AG04450 (cell line): ENCODE measurements around the gene TRPC3. TPM values are rescaled to one million over a fixed set of nuclear protein-coding genes. Genes with fewer than 3 reads are reported as not detected.

Experiments
- CTCF ChIA-PET: fragments of 300-600, 350-600 bp; formaldehyde crosslinking; extraction: SDS; loops from one replicate; lab custom pipeline; 2022; ENCODE audit warnings: antibody characterized with exemption, inconsistent platforms; lab: Charles Lee
- POLR2A ChIA-PET: fragments of 350-600 bp; formaldehyde crosslinking; extraction: SDS; loops from one replicate; lab custom pipeline; 2021; ENCODE audit warnings: antibody characterized with exemption, inconsistent platforms; lab: Yijun Ruan, JAX
- DNase-seq: peaks from one replicate; pipeline ENCODE4 v3.0.0-alpha.2; 2011; ENCODE audit warnings: low read depth, low spot score
- H3K27ac ChIP-seq: one replicate; pipeline ENCODE4 v1.5.1; 2012; ENCODE audit warnings: low read depth, low read length, control low read depth
- H3K27me3 ChIP-seq: one replicate; pipeline ENCODE4 v1.6.0; 2012; ENCODE audit warnings: low read length; ENCODE audit not compliant: control insufficient read depth, insufficient read depth
- H3K4me3 ChIP-seq: 2 replicates; pipeline ENCODE4 v1.5.1; 2011; ENCODE audit warnings: mild to moderate bottlenecking, low read depth, low read length, control low read depth
- H3K9me3 ChIP-seq: 2 replicates; pipeline ENCODE4 v1.5.1; 2012; ENCODE audit warnings: low read length; ENCODE audit not compliant: control insufficient read depth, insufficient read depth
- polyA plus RNA-seq: library from polyadenylated mRNA; depleted of rRNA; stranded (reverse); fragments of >200 nt; gene quantifications from 2 replicates; pipeline ENCODE4 v1.2.3, GENCODE V29; 2011
- TF ChIP-seq, protein P1 (sequence below): IDR thresholded peaks from 2 replicates; pipeline ENCODE4 v1.5.1; 2011; ENCODE audit warnings: low read depth, low read length, control low read depth, inconsistent platforms

The TRPC3 gene
- polyA plus RNA-seq, 1 experiment = 2.3 TPM

DNA sequence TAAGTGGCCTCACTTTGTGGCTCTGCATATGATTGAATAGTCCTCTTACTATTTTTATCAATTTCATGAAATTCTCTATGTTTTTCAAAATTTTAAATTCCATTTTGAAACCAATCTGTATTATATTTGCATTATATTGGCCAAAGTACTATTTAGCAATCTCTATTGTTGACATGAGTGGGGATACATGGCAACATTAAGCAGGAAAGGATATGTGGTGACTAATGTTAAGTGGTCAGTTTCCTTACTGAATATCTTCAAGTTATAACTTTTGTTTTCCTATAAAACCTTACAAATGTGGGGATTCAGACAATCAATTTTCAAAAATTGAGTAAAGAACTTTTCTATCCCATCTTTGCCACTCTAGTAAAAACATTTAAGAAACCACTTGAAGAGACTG, 91.7 kb downstream of the TRPC3 start:
- no peak overlapping the region for H3K4me3 ChIP-seq
- ChIA-PET POLR2A (no interaction called here), CTCF (interaction anchor here (0.8 kb wide), 1 partner anchor 41 kb away, joined by 3 read pairs; no protein-coding TSS in a partner anchor)
- no peak for DNase-seq
- no peaks in the 10 kb centered on the region for H3K27me3 ChIP-seq
- TF ChIP-seq, protein P1, sequence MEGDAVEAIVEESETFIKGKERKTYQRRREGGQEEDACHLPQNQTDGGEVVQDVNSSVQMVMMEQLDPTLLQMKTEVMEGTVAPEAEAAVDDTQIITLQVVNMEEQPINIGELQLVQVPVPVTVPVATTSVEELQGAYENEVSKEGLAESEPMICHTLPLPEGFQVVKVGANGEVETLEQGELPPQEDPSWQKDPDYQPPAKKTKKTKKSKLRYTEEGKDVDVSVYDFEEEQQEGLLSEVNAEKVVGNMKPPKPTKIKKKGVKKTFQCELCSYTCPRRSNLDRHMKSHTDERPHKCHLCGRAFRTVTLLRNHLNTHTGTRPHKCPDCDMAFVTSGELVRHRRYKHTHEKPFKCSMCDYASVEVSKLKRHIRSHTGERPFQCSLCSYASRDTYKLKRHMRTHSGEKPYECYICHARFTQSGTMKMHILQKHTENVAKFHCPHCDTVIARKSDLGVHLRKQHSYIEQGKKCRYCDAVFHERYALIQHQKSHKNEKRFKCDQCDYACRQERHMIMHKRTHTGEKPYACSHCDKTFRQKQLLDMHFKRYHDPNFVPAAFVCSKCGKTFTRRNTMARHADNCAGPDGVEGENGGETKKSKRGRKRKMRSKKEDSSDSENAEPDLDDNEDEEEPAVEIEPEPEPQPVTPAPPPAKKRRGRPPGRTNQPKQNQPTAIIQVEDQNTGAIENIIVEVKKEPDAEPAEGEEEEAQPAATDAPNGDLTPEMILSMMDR = no peak
- H3K9me3 ChIP-seq = no peaks in the 10 kb centered on the region
- no peak overlapping the region for H3K27ac ChIP-seq

DNA sequence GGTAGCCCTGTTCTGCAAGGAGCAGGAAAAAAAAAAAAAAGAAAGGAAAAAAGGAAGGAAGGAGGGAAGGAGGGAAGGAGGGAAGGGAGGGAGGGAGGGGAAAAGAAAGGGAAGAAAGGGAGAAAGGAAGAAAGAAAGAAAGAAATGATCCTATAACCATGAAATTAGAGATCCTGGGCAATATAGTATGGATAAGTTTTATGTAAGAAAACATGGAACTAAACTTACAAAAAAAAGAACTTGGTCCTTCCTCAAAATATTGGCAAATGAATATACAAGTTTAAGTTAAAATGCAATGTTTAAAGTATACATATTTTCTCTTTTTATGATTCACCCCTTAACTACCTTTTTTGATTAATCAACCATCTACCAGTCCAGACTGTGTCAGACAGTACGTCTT, 100.5 kb downstream of the TRPC3 start:
- DNase-seq = no peak
- TF ChIP-seq, protein P1 = no peak
- POLR2A ChIA-PET = no interaction called here
- CTCF ChIA-PET = no interaction called here
- H3K4me3 ChIP-seq = no peak overlapping the region
- no peak overlapping the region for H3K27ac ChIP-seq
- no peaks in the 10 kb centered on the region for H3K27me3 ChIP-seq
- no peaks in the 10 kb centered on the region for H3K9me3 ChIP-seq

DNA sequence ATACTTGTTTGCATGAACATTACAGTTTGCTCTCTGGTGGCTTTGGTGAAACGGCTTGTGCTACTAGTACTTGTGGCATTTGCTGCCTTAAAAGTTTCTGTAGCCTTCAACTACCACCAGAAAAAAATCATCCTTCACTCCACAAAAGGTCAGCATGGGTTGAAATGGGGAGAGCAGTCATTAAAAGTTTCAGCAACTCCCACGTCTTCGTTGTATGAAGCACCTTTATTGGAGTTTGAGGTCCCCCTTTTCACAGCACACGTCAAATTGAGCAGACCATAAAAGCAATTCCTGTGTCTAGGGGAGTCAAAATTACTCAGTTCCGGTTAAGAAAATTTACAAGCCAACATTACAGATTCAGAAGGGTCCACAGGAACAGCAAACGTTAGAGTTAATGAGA, 105.2 kb downstream of the TRPC3 start:
- ChIA-PET CTCF (no interaction called here), POLR2A (no interaction called here)
- Histone ChIP-seq H3K4me3 (no peak overlapping the region), H3K27ac (no peak overlapping the region), H3K9me3 (no peaks in the 10 kb centered on the region), H3K27me3 (no peaks in the 10 kb centered on the region)
- no peak for DNase-seq
- TF ChIP-seq, protein P1 = no peak

DNA sequence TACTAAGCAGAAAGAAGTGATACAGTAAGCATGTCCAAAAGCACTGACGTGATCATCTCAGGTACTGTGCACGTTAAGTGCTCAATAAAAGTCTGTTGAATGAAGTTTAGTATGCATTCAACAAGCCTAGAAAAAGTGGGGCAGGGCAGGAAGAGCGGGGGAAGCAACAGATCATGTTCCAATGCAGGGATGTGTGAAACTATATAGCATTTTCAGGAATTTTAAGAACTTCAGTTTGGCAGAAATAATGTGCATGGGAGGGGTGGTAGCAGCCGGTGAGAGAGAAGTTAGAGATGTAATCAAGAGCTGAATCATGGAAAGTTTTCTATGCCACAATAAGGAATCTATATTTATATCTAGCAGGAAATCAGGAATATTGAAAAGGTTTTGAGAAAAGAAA, 109.0 kb downstream of the TRPC3 start:
- no peak overlapping the region for H3K27ac ChIP-seq
- TF ChIP-seq, protein P1 = no peak
- no peaks in the 10 kb centered on the region for H3K27me3 ChIP-seq
- POLR2A ChIA-PET = no interaction called here
- H3K4me3 ChIP-seq = no peak overlapping the region
- no peaks in the 10 kb centered on the region for H3K9me3 ChIP-seq
- CTCF ChIA-PET = no interaction called here
- DNase-seq = no peak

DNA sequence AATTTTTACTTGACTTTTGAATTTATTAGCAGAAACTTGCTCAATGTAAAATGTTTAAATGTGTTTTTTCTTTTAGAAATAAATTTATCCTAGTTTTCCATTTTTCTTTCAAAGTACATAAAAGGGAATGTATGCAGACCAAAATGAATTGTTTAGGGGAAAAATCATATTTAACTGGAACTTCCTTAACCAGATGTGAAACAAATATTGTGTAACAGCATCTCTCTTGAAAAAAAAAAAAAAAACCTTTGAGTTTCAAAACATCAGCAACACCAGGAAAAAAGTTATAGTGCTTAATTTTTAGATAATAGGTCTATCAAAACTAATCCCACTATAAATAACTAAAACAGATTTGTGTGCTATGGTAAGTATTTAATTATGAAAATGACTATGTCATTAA, 113.7 kb downstream of the TRPC3 start:
- ChIA-PET POLR2A (no interaction called here), CTCF (no interaction called here)
- Histone ChIP-seq H3K27ac (no peak overlapping the region), H3K27me3 (no peaks in the 10 kb centered on the region), H3K4me3 (no peak overlapping the region), H3K9me3 (no peaks in the 10 kb centered on the region)
- TF ChIP-seq, protein P1 = no peak
- DNase-seq = no peak
